Measurements from ENCODE around the gene KRTAP10-7. TPM values are rescaled to one million over a fixed set of nuclear protein-coding genes. Genes with fewer than 3 reads are reported as not detected.

KRTAP10-7 gene
- total and polyA plus RNA-seq, 2 of the 13 experiments (the other 11 are each of a cell fraction or from before 2014, with no cell fraction given) = not detected

DNA sequence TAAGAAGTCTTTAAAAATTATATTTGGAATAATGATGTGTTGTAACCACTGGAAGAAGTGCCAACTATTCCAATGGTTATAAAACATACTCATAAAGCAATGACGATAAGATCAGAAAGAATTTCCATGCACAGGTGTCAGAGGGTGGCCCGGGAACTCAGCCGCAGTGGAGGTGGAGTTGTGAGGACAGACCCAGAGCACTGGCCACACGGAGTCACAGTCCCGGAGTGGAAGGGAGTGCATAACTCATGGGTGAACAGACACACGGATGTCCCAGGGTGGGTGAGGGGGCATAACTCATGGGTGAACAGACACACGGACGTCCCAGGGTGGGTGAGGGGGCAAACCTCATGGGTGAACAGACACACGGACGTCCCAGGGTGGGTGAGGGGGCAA lies 24.4 kb upstream of the KRTAP10-7 start (continued):
- TF ChIP-seq CENPT (CRISPR knock-in tag; IDR thresholded peaks at IDR 0.05; ENCODE audit: low read depth) = no peak
- TF ChIP-seq, protein P1, sequence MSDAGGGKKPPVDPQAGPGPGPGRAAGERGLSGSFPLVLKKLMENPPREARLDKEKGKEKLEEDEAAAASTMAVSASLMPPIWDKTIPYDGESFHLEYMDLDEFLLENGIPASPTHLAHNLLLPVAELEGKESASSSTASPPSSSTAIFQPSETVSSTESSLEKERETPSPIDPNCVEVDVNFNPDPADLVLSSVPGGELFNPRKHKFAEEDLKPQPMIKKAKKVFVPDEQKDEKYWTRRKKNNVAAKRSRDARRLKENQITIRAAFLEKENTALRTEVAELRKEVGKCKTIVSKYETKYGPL (CRISPR knock-in tag; IDR thresholded peaks at IDR 0.05) = no peak
- TF ChIP-seq RFX5 (IDR thresholded peaks at IDR 0.05; ENCODE audit: low read depth, low read length) = no peak
- TF ChIP-seq AHDC1 (CRISPR knock-in tag; IDR thresholded peaks at IDR 0.05; ENCODE audit: borderline replicate concordance) = no peak
- TF ChIP-seq, protein P2, sequence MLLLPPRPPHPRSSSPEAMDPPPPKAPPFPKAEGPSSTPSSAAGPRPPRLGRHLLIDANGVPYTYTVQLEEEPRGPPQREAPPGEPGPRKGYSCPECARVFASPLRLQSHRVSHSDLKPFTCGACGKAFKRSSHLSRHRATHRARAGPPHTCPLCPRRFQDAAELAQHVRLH (CRISPR knock-in tag; IDR thresholded peaks at IDR 0.05; ENCODE audit: borderline replicate concordance, low read depth) = no peak
- TF ChIP-seq ZNF230 (CRISPR knock-in tag; IDR thresholded peaks at IDR 0.05) = no peak

Data from HepG2 (cell line).